Testis (tissue), 3 donors: ENCODE measurements around the gene TACR1. TPM values are rescaled to one million over a fixed set of nuclear protein-coding genes. Genes with fewer than 3 reads are reported as not detected.

Source experiments
- DNase-seq: peaks from one replicate; pipeline ENCODE4 v3.0.0-alpha.2; 2019
- H3K27ac ChIP-seq, 2 donors: fragments of 200-600 bp; sonication (generic); one replicate each; pipeline ENCODE4 v1.5.1; 2019
- H3K27me3 ChIP-seq: fragments of 200-600 bp; sonication (generic); one replicate; pipeline ENCODE4 v1.5.1; 2019
- H3K36me3 ChIP-seq: fragments of 200-600 bp; sonication (generic); one replicate; pipeline ENCODE4 v1.5.1; 2017; ENCODE audit warnings: low read depth; ENCODE audit errors: missing control alignments
- H3K4me1 ChIP-seq: fragments of 200-600 bp; sonication (generic); one replicate; pipeline ENCODE4 v1.5.1; 2019
- H3K4me3 ChIP-seq, 2 donors: fragments of 200-600 bp; sonication (generic); one replicate each; pipeline ENCODE4 v1.5.1; 2017 to 2019
- H3K9me3 ChIP-seq: fragments of 200-600 bp; sonication (generic); one replicate; pipeline ENCODE4 v1.5.1; 2017
- POLR2A ChIP-seq: fragments of 450-650 bp; IDR thresholded peaks from one replicate; pipeline ENCODE4 v1.6.1; 2017; ENCODE audit warnings: antibody characterized with exemption, mild to moderate bottlenecking, moderate library complexity
- WGBS, 2 donors: methylation state at CpG; one replicate each; pipeline ENCODE4 v1.1.5; 2018; 5-methylcytosine and 5-hydroxymethylcytosine counted together
- intact Hi-C: fragments of 100-400 bp; cut with DNase I; formaldehyde crosslinking; loops from one replicate; pipeline ENCODE4 v1.15.1; 2023; ENCODE audit warnings: low total_unique reads
- polyA plus RNA-seq: library from polyadenylated mRNA; stranded (reverse); fragments of 350-450 nt; fragmentation: Illumina TruSeq; extraction: RNeasy Lipid Tissue Mini Kit (QIAGEN cat#74804); gene quantifications from one replicate; pipeline ENCODE4 v1.2.3, GENCODE V29; 2014; ENCODE audit warnings: low read depth, low replicate concordance; ENCODE audit not compliant: insufficient read depth
- total RNA-seq, 2 donors: library from RNA; depleted of rRNA; stranded (reverse); fragments of >200 nt; gene quantifications; one replicate each; pipeline ENCODE4 v1.2.3, GENCODE V29; 2016
- TF ChIP-seq, protein P1 (sequence below), 3 experiments: fragments of 450-650 bp in 2 of 3; fragments of 200-600 bp in 1 of 3; sonication (generic) in 1 of 3; IDR thresholded peaks; one replicate each; pipeline ENCODE4 v1.5.1; 2016 to 2019; ENCODE audit warnings: antibody characterized with exemption in 3 of 3, mild to moderate bottlenecking in 2 of 3, moderate library complexity in 1 of 3

The TACR1 gene
- total and polyA plus RNA-seq, 3 donors from 2014 or later: 0.06 to 0.47 (median 0.38) TPM

DNA sequence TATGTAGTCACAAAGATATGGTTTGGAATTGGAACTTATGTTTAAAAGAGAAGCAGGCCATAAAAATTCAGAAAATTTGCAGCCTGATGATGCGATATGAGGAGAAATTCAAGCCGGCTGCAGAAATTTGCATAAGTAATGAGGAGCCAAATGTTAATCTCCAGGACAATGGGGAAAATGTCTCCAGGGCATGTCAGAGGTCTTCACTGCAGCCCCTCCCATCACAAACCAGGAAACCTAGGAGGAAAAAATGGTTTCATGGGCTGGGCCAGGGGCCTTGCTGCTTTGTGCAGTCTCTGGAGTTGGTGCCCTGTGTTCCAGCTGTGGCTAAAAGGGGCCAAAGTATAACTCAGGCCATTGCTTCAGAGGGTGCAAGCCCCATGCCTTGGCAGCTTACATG is 28.4 kb downstream of the TACR1 start:
- intact Hi-C loops: no loop called here
- Histone ChIP-seq H3K27ac (no peak overlapping the region), H3K4me3 (no peak overlapping the region), H3K4me1 (no peaks in the 10 kb centered on the region), H3K27me3 (no peaks in the 10 kb centered on the region), H3K36me3 (no peaks in the 10 kb centered on the region), H3K9me3 (no peaks in the 10 kb centered on the region)
- no peak for DNase-seq
- 98 to 100% methylated on average over 2 of the region's 2 CpGs for WGBS, 2 donors
- TF ChIP-seq, protein P1, sequence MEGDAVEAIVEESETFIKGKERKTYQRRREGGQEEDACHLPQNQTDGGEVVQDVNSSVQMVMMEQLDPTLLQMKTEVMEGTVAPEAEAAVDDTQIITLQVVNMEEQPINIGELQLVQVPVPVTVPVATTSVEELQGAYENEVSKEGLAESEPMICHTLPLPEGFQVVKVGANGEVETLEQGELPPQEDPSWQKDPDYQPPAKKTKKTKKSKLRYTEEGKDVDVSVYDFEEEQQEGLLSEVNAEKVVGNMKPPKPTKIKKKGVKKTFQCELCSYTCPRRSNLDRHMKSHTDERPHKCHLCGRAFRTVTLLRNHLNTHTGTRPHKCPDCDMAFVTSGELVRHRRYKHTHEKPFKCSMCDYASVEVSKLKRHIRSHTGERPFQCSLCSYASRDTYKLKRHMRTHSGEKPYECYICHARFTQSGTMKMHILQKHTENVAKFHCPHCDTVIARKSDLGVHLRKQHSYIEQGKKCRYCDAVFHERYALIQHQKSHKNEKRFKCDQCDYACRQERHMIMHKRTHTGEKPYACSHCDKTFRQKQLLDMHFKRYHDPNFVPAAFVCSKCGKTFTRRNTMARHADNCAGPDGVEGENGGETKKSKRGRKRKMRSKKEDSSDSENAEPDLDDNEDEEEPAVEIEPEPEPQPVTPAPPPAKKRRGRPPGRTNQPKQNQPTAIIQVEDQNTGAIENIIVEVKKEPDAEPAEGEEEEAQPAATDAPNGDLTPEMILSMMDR (IDR thresholded peaks at IDR 0.05): no peak
- no peak for TF ChIP-seq POLR2A

DNA sequence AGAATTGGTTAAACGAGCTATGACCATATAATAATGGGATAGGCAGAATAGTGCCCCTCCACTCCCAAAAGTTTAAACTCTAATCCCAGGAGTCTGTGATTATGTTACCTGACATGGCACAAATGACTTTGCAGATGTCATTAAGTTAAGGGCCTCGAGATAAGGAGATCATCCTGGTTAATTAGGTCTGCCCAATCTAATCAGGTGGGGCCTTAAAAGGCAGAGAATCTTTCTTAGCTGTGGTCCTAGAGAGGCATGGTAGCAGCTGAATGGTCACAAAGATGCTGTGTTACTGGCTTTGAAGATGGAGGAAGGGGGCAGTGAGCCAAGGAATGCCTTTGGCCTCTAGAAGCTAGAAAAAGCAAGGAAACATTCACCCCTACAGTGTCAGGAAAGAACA is 31.1 kb downstream of the TACR1 start:
- Histone ChIP-seq H3K27ac (no peak overlapping the region), H3K4me3 (no peak overlapping the region), H3K27me3 (no peaks in the 10 kb centered on the region), H3K9me3 (no peaks in the 10 kb centered on the region), H3K36me3 (no peaks in the 10 kb centered on the region), H3K4me1 (no peaks in the 10 kb centered on the region)
- no peak for DNase-seq
- intact Hi-C loops: no loop called here
- WGBS, 2 donors: 79 to 80% methylated on average over 2 of the region's 2 CpGs
- no peak for TF ChIP-seq POLR2A
- TF ChIP-seq, protein P1 (IDR thresholded peaks at IDR 0.05): no peak

DNA sequence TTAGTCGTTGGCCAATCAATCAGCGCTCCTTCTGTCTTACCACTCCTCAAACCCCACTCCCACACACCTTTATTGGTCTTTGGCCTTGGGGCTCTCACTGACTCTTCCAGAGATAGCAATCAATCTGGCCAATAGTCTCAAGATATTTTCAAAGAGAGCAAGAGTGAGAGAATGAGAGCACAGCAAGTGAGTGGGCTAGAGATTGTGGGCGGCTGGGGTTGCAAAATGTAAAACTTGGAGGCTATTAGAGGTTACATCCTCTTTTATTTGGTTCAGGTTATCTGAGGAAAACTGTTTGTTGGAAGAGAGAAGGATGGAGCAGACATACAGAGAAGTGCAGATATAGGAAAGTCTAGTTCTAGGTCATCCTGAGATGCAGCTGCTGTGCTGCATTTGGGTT is 32.8 kb downstream of the TACR1 start:
- TF ChIP-seq, protein P1 (IDR thresholded peaks at IDR 0.05): no peak
- TF ChIP-seq POLR2A: no peak
- no peak for DNase-seq
- intact Hi-C loops: no loop called here
- no peak overlapping the region for H3K27ac ChIP-seq
- H3K27me3 ChIP-seq: no peaks in the 10 kb centered on the region
- H3K4me3 ChIP-seq: no peak overlapping the region
- H3K9me3 ChIP-seq: no peaks in the 10 kb centered on the region
- 78% methylated on average over 3 of the region's 3 CpGs for WGBS, 2 donors
- H3K36me3 ChIP-seq: no peaks in the 10 kb centered on the region
- no peaks in the 10 kb centered on the region for H3K4me1 ChIP-seq

DNA sequence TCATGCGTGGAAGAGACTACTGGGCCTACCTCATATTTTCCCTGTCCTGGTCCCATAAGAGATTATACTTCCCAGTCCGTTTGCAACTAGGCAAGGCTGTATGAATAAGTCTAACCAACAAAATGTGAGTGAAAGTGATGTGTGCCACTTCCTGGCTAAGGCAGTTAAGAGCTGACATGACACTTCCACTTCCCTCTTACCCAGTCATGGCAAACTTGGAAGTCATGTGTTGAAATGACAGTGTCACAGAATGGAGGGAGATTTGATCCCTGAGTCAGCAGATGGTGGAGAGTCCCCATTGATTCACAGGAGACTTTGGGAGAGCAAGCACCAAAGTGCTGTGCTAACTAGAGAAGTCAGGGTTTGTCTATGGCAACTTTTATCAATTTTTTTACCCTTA is 36.4 kb downstream of the TACR1 start:
- no peaks in the 10 kb centered on the region for H3K4me1 ChIP-seq
- no peak overlapping the region for H3K27ac ChIP-seq
- intact Hi-C loops: no loop called here
- DNase-seq: no peak
- H3K9me3 ChIP-seq: no peaks in the 10 kb centered on the region
- H3K4me3 ChIP-seq: no peak overlapping the region
- no peaks in the 10 kb centered on the region for H3K36me3 ChIP-seq
- TF ChIP-seq POLR2A: no peak
- TF ChIP-seq, protein P1 (IDR thresholded peaks at IDR 0.05): no peak
- 60 to 69% methylated on average over 2 of the region's 2 CpGs for WGBS, 2 donors
- no peaks in the 10 kb centered on the region for H3K27me3 ChIP-seq

DNA sequence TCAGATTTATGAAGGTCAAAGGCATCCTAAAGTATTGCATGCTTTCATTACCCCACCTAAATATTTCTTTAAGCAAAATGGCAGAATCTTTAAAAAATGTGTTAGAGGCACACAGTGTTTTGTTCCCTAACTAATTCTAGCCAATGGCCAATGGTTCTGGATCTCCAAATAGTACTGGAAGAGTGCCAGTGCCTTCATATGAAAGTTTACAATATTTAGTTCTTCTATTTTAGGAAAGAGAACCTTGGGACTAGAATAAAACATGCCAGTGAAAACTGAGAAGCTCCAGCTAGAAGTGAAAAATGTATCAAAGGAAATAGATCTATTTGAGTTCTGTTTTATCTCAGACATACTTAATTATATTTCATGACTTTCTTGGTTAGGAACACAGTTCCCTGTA is 37.1 kb downstream of the TACR1 start:
- no peak for DNase-seq
- intact Hi-C loops: no loop called here
- Histone ChIP-seq H3K27ac (no peak overlapping the region), H3K36me3 (no peaks in the 10 kb centered on the region), H3K27me3 (no peaks in the 10 kb centered on the region), H3K9me3 (no peaks in the 10 kb centered on the region), H3K4me1 (no peaks in the 10 kb centered on the region), H3K4me3 (no peak overlapping the region)
- TF ChIP-seq POLR2A: no peak
- TF ChIP-seq, protein P1 (IDR thresholded peaks at IDR 0.05): no peak
